Vagina (tissue), 2 donors: ENCODE data around the gene TRIM69. TPM values are rescaled to one million over a fixed set of nuclear protein-coding genes. Genes with fewer than 3 reads are reported as not detected.
"Not testable (repeated sequence)": the region's sequence is repeated elsewhere in the genome, so short reads cannot be mapped to it uniquely, and the experiment has no call there.

Source experiments
- DNase-seq, 2 donors: peaks; one replicate each; pipeline ENCODE4 v3.0.0-alpha.2; 2017; ENCODE audit errors: extremely low spot score in 2 of 2
- H3K27ac ChIP-seq: fragments of 200-600 bp; sonication (generic); one replicate; pipeline ENCODE4 v1.5.1; 2019
- H3K27me3 ChIP-seq: fragments of 200-600 bp; sonication (generic); one replicate; pipeline ENCODE4 v1.5.1; 2019
- H3K36me3 ChIP-seq, 2 donors: fragments of 200-600 bp; sonication (generic); one replicate each; pipeline ENCODE4 v1.5.1; 2017 to 2019
- H3K4me1 ChIP-seq: fragments of 200-600 bp; sonication (generic); one replicate; pipeline ENCODE4 v1.5.1; 2019
- H3K4me3 ChIP-seq, 2 donors: fragments of 200-600 bp; sonication (generic); 1 replicate in 1 of 2; 2 replicates in 1 of 2; pipeline ENCODE4 v1.5.1; 2016 to 2019
- H3K9me3 ChIP-seq: fragments of 200-600 bp; sonication (generic); one replicate; pipeline ENCODE4 v1.5.1; 2019
- CTCF ChIP-seq, 3 experiments: fragments of 450-650 bp in 2 of 3; fragments of 200-600 bp in 1 of 3; sonication (generic) in 1 of 3; IDR thresholded peaks; one replicate each; pipeline ENCODE4 v1.5.1; 2017 to 2019; ENCODE audit warnings: antibody characterized with exemption in 3 of 3, mild to moderate bottlenecking in 2 of 3, moderate library complexity in 2 of 3
- POLR2A ChIP-seq, 2 donors: fragments of 450-650 bp; IDR thresholded peaks; one replicate each; pipeline ENCODE4 v1.6.1; 2017; ENCODE audit warnings: antibody characterized with exemption in 2 of 2, mild to moderate bottlenecking in 2 of 2, moderate library complexity in 2 of 2
- POLR2AphosphoS5 ChIP-seq, 2 donors: sonication (generic); formaldehyde crosslinking; IDR thresholded peaks; one replicate each; pipeline ENCODE4 v1.9.0; 2017; ENCODE audit warnings: antibody characterized with exemption in 2 of 2, mild to moderate bottlenecking in 2 of 2, low read depth in 1 of 2; ENCODE audit not compliant: insufficient read depth in 1 of 2
- intact Hi-C: fragments of 100-400 bp; cut with DNase I; formaldehyde crosslinking; loops from one replicate; pipeline ENCODE4 v1.15.1; 2023
- total RNA-seq: library from RNA; depleted of rRNA; stranded (reverse); fragments of >200 nt; gene quantifications from one replicate; pipeline ENCODE4 v1.2.3, GENCODE V29; 2016

Gene TRIM69
- total RNA-seq, 1 donor from 2014 or later = 11.3 TPM

DNA sequence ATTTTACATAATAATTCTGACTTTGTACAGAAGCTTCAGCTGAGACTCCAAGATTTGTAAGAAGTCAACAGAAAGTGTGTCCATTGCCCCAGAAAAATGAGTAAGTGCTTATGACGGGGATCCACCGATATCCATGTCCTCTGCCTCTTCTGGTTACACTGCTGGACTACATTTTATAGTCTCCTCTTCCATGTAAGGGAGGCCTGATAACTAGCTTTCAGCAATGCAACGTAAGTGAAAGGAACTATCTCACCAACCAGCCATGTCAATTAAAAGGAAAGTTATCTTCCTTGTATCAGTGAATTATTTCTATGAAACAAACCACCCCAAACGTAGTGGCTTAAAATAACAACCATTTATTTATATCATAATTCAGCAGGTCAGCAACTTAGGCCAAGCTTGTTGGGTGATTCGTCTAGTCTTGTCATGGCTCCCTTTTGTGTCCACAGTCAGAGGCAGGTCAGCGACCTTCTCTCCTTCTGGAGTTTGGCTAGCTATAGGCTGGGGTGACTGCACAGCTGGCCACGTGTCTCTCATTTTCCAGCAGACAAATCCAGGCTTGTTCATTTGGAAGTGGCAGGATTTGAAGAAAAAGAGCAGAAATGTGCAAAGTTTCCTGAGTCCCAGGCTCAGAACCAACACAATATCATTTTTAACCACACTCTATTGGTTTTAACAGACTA is 44.9 kb downstream of the TRIM69 start:
- intact Hi-C loops = no loop called here
- Histone ChIP-seq H3K27ac (no peak overlapping the region), H3K4me1 (no peaks in the 10 kb centered on the region), H3K9me3 (no peaks in the 10 kb centered on the region), H3K27me3 (no peaks in the 10 kb centered on the region), H3K4me3 (no peak overlapping the region), H3K36me3 (no peaks in the 10 kb centered on the region)
- DNase-seq = no peak
- no peak for TF ChIP-seq CTCF (IDR thresholded peaks at IDR 0.05)
- no peak for TF ChIP-seq POLR2A (IDR thresholded peaks at IDR 0.05)
- no peak for TF ChIP-seq POLR2AphosphoS5 (IDR thresholded peaks at IDR 0.05; ENCODE audit: insufficient read depth in 1 of 2, low read depth in 1 of 2)

DNA sequence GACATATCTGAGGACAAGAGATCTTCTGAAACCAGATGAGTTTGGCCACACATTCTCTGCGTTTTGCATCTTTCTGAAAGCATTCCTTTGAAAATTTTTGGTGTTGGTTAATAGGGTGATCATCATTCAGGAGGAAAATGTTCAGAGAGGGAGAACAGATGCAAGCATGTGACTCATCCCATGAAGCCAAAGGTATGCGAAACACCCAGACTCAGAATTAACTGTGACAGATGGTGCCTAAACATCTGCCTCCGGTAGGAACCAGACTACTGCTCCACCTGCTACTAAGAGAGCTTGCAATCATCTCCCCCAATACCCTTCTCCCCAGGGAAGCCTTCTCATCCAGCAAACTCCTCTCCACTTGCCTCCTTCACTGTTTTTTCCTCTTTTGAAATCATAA is 46.2 kb downstream of the TRIM69 start:
- no peaks in the 10 kb centered on the region for H3K4me1 ChIP-seq
- H3K27me3 ChIP-seq = no peaks in the 10 kb centered on the region
- H3K36me3 ChIP-seq = no peaks in the 10 kb centered on the region
- no peak overlapping the region for H3K27ac ChIP-seq
- no peak for DNase-seq
- intact Hi-C loops = no loop called here
- TF ChIP-seq CTCF (IDR thresholded peaks at IDR 0.05) (no peak), POLR2A (IDR thresholded peaks at IDR 0.05) (no peak)
- H3K4me3 ChIP-seq = no peak overlapping the region
- H3K9me3 ChIP-seq = no peaks in the 10 kb centered on the region

- peak overlapping the region; percentile 57 to 72 for H3K4me3 ChIP-seq
- H3K27me3 ChIP-seq, H3K4me1 ChIP-seq, H3K36me3 ChIP-seq, intact Hi-C loops, H3K9me3 ChIP-seq, DNase-seq: not testable (repeated sequence)
- peak overlapping the region; percentile 93 for H3K27ac ChIP-seq
Measured at GRCh38 chr15:44784918-44785274, 48.6 kb downstream of the TRIM69 start.

GRCh38 chr15:44788748-44789147 is 52.4 kb downstream of the TRIM69 start:
- DNase-seq = no peak
- no peaks in the 10 kb centered on the region for H3K36me3 ChIP-seq
- no peak for TF ChIP-seq POLR2AphosphoS5 (IDR thresholded peaks at IDR 0.05; ENCODE audit: insufficient read depth in 1 of 2, low read depth in 1 of 2)
- H3K27me3 ChIP-seq = no peaks in the 10 kb centered on the region
- no peaks in the 10 kb centered on the region for H3K9me3 ChIP-seq
- intact Hi-C loops = no loop called here
- H3K4me3 ChIP-seq = no peak overlapping the region
- H3K27ac ChIP-seq = no peak overlapping the region
- no peaks in the 10 kb centered on the region for H3K4me1 ChIP-seq

GRCh38 chr15:44790215-44790614 is 53.9 kb downstream of the TRIM69 start:
- no peaks in the 10 kb centered on the region for H3K36me3 ChIP-seq
- H3K27ac ChIP-seq = no peak overlapping the region
- intact Hi-C loops = no loop called here
- no peaks in the 10 kb centered on the region for H3K27me3 ChIP-seq
- TF ChIP-seq CTCF (IDR thresholded peaks at IDR 0.05) = no peak
- no peak for TF ChIP-seq POLR2A (IDR thresholded peaks at IDR 0.05)
- TF ChIP-seq POLR2AphosphoS5 (IDR thresholded peaks at IDR 0.05; ENCODE audit: insufficient read depth in 1 of 2, low read depth in 1 of 2) = no peak
- no peaks in the 10 kb centered on the region for H3K4me1 ChIP-seq
- no peak for DNase-seq
- H3K4me3 ChIP-seq = no peak overlapping the region
- no peaks in the 10 kb centered on the region for H3K9me3 ChIP-seq

GRCh38 chr15:44790656-44791055 is 54.3 kb downstream of the TRIM69 start:
- no peak overlapping the region for H3K27ac ChIP-seq
- TF ChIP-seq POLR2AphosphoS5 (IDR thresholded peaks at IDR 0.05; ENCODE audit: insufficient read depth in 1 of 2, low read depth in 1 of 2) (no peak), POLR2A (IDR thresholded peaks at IDR 0.05) (no peak), CTCF (IDR thresholded peaks at IDR 0.05) (no peak)
- no peaks in the 10 kb centered on the region for H3K9me3 ChIP-seq
- H3K4me1 ChIP-seq = no peaks in the 10 kb centered on the region
- intact Hi-C loops = no loop called here
- no peak overlapping the region for H3K4me3 ChIP-seq
- no peak for DNase-seq
- H3K27me3 ChIP-seq = no peaks in the 10 kb centered on the region
- H3K36me3 ChIP-seq = no peaks in the 10 kb centered on the region
